ENCODE measurements around the gene ZSCAN9. TPM values are rescaled to one million over a fixed set of nuclear protein-coding genes. Genes with fewer than 3 reads are reported as not detected.

ZSCAN9 gene
- total and polyA plus RNA-seq, 9 of the 15 experiments (the other 6 are each of a cell fraction or from before 2014, with no cell fraction given): 18.8 to 48.9 (median 28.7) TPM

DNA sequence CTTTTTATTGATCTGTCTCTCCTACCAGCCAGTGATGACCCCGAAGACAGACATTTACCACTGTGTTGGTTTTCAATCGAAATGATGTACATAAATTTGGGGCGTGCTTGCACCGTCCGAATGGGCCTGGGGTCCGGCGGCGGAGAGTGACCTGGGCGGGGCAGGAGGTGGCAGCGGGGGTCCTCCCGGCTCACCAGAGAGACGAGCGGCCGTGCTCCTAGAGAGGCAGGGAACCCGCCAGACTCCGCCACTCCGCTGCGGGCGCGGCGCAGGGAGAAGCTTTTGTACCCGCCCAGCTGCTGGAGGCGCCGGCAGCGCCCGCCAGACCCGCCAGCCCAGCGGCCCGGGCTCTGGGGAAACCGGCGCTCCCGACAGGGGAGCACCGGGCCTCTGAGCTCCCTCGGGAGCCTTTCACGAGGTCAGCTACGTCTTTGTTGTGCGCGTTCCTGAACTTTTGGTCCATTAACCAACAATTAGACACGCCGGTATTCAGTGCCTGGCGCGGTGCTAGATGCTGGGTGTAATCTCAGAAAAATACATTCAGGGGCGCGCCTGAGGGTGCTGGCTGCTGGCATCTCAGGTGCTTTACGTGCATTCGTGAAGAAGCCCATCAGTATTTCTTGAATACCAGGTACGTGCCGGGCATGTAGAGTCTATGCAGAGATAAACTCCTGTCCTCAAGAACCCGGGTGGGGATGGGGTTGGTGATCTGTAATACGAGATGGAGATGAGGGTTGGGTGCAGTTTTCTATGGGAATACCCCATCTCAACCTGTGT is 56.4 kb downstream of the ZSCAN9 start, which contains the start of gene PGBD1 (continued):
- TF ChIP-seq, protein P1, sequence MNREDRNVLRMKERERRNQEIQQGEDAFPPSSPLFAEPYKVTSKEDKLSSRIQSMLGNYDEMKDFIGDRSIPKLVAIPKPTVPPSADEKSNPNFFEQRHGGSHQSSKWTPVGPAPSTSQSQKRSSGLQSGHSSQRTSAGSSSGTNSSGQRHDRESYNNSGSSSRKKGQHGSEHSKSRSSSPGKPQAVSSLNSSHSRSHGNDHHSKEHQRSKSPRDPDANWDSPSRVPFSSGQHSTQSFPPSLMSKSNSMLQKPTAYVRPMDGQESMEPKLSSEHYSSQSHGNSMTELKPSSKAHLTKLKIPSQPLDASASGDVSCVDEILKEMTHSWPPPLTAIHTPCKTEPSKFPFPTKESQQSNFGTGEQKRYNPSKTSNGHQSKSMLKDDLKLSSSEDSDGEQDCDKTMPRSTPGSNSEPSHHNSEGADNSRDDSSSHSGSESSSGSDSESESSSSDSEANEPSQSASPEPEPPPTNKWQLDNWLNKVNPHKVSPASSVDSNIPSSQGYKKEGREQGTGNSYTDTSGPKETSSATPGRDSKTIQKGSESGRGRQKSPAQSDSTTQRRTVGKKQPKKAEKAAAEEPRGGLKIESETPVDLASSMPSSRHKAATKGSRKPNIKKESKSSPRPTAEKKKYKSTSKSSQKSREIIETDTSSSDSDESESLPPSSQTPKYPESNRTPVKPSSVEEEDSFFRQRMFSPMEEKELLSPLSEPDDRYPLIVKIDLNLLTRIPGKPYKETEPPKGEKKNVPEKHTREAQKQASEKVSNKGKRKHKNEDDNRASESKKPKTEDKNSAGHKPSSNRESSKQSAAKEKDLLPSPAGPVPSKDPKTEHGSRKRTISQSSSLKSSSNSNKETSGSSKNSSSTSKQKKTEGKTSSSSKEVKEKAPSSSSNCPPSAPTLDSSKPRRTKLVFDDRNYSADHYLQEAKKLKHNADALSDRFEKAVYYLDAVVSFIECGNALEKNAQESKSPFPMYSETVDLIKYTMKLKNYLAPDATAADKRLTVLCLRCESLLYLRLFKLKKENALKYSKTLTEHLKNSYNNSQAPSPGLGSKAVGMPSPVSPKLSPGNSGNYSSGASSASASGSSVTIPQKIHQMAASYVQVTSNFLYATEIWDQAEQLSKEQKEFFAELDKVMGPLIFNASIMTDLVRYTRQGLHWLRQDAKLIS (CRISPR knock-in tag; IDR thresholded peaks at IDR 0.05): peak; percentile 59; the same call in 1 of the 2 replicates
- TF ChIP-seq ZNF124 (CRISPR knock-in tag; IDR thresholded peaks at IDR 0.05) (no peak), RBBP5 (IDR thresholded peaks at IDR 0.05; ENCODE audit: borderline replicate concordance, insufficient read depth, low read length, poor library complexity, severe bottlenecking) (peak; percentile 95), TAF9B (IDR thresholded peaks at IDR 0.05; ENCODE audit: partially characterized antibody) (peak; percentile 53), ZHX1 (conservative IDR thresholded peaks at IDR 0.05; ENCODE audit: low read length) (no peak), CGGBP1 (CRISPR knock-in tag; IDR thresholded peaks at IDR 0.05) (no peak), MTA1 (IDR thresholded peaks at IDR 0.05; ENCODE audit: borderline replicate concordance) (peak; percentile 45; the same call in 1 of the 2 replicates)
- TF ChIP-seq, protein P2, sequence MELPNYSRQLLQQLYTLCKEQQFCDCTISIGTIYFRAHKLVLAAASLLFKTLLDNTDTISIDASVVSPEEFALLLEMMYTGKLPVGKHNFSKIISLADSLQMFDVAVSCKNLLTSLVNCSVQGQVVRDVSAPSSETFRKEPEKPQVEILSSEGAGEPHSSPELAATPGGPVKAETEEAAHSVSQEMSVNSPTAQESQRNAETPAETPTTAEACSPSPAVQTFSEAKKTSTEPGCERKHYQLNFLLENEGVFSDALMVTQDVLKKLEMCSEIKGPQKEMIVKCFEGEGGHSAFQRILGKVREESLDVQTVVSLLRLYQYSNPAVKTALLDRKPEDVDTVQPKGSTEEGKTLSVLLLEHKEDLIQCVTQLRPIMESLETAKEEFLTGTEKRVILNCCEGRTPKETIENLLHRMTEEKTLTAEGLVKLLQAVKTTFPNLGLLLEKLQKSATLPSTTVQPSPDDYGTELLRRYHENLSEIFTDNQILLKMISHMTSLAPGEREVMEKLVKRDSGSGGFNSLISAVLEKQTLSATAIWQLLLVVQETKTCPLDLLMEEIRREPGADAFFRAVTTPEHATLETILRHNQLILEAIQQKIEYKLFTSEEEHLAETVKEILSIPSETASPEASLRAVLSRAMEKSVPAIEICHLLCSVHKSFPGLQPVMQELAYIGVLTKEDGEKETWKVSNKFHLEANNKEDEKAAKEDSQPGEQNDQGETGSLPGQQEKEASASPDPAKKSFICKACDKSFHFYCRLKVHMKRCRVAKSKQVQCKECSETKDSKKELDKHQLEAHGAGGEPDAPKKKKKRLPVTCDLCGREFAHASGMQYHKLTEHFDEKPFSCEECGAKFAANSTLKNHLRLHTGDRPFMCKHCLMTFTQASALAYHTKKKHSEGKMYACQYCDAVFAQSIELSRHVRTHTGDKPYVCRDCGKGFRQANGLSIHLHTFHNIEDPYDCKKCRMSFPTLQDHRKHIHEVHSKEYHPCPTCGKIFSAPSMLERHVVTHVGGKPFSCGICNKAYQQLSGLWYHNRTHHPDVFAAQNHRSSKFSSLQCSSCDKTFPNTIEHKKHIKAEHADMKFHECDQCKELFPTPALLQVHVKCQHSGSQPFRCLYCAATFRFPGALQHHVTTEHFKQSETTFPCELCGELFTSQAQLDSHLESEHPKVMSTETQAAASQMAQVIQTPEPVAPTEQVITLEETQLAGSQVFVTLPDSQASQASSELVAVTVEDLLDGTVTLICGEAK (IDR thresholded peaks at IDR 0.05): peak; percentile 69; the same call in 1 of the 2 replicates
- TF ChIP-seq, protein P2 (CRISPR knock-in tag; IDR thresholded peaks at IDR 0.05): no peak

Measured in K562 (cell line).